ENCODE results near the gene HIGD1C. TPM values are rescaled to one million over a fixed set of nuclear protein-coding genes. Genes with fewer than 3 reads are reported as not detected.

HIGD1C gene
- total RNA-seq, 1 experiment from 2014 or later: not detected

DNA sequence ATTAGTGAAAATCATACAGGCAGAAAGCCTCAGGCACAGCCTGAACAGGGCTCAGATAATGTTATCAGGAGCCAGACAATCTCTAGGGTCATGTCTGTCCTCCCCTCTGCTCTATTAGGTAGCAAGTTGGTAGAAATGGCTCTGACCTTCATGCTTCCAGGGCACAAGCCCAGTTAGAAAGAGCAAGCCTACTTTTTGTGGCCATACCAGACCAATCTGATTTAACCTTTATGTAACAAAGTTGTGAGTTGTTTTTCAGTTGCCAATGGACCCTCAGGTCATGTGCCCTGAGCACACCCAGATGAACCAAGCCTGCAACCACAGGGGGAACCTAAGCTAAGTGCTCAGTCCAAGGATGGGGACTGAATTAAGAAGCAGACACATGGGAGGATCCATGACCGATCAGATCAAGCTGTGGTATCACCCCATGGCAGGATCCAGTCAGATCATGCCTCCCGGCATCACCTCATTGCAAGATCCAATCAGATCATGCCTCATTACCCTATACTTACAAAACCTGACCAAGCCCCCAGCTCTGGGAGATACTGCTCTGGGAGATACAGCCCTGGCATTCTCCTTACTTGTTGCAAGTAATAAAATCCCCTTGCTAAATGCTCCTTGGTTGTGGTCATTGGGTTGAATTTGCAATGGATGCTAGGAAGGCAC, 18.8 kb upstream of the HIGD1C start:
- Mint-ChIP-seq H3K9me3 (no peaks in the 10 kb centered on the region), H3K27ac (peak overlapping the region in 1 of 3 experiments; percentile 50; a peak in 3 of 7 replicates), H3K4me3 (no peak overlapping the region), H3K4me1 (peaks cover 22 to 34% of the 10 kb centered on the region in 2 experiments), H3K27me3 (ENCODE audit: low read depth) (no peaks in the 10 kb centered on the region), H3K36me3 (ENCODE audit: insufficient read depth in 1 of 3, low read depth in 3 of 3) (peaks cover 0 to 9% (median 8%) of the 10 kb centered on the region in 3 experiments; a peak in 4 of 7 replicates)
- Histone ChIP-seq H3K18ac (ENCODE audit: insufficient read length, low read depth, low read length) (no peak overlapping the region), H3K23ac (ENCODE audit: insufficient read length, low read depth, low read length) (no peak overlapping the region), H3K79me1 (ENCODE audit: insufficient read depth, low read depth, low read length, poor library complexity, severe bottlenecking) (no peaks in the 10 kb centered on the region), H3K4me2 (ENCODE audit: insufficient read depth, insufficient read length, low read length) (no peak overlapping the region), H2BK15ac (ENCODE audit: low read depth, low read length) (no peak overlapping the region), H3K79me2 (ENCODE audit: insufficient read depth, low read length) (no peaks in the 10 kb centered on the region), H3K4me1 (ENCODE audit: insufficient read depth, low read length) (peaks cover 6% of the 10 kb centered on the region; the same call in 1 of the 2 replicates), H3T11ph (ENCODE audit: low read length) (no peak overlapping the region), H3K14ac (ENCODE audit: insufficient read depth, low read length) (no peak overlapping the region), H4K91ac (ENCODE audit: insufficient read length, low read depth, low read length) (no peak overlapping the region), H4K20me1 (ENCODE audit: control insufficient read depth, insufficient read depth, insufficient read length) (no peaks in the 10 kb centered on the region), H2BK5ac (ENCODE audit: insufficient read length, low read length) (no peak overlapping the region), H3K27me3 (ENCODE audit: insufficient read depth, low read length) (no peaks in the 10 kb centered on the region), H2BK120ac (ENCODE audit: low read depth, low read length, poor library complexity, severe bottlenecking) (no peak overlapping the region), H3K4ac (ENCODE audit: low read depth, low read length) (no peak overlapping the region), H2BK12ac (ENCODE audit: insufficient read length, low read depth, low read length) (no peak overlapping the region), H2BK20ac (ENCODE audit: low read depth, low read length, poor library complexity, severe bottlenecking) (no peak overlapping the region), H3K27ac (ENCODE audit: insufficient read length, low read depth, low read length) (peak overlapping the region; percentile 44), H4K8ac (replicated peaks; ENCODE audit: insufficient read length, low read depth, low read length) (no peak overlapping the region), H3K9me3 (ENCODE audit: control insufficient read depth, low read depth, low read length) (no peaks in the 10 kb centered on the region), H3K56ac (ENCODE audit: insufficient read length, low read depth, low read length) (no peak overlapping the region), H2AFZ (ENCODE audit: low read length) (no peak overlapping the region), H3K23me2 (ENCODE audit: insufficient read length, low read depth, low read length, poor library complexity, severe bottlenecking) (no peaks in the 10 kb centered on the region), H4K5ac (ENCODE audit: insufficient read length, low read depth, low read length) (no peak overlapping the region), H2AK5ac (ENCODE audit: insufficient read length, low read length) (no peak overlapping the region), H3K9ac (ENCODE audit: extremely low read depth, insufficient read length, low read length) (no peak overlapping the region)
- no peak for DNase-seq
- TF ChIP-seq, protein P1, sequence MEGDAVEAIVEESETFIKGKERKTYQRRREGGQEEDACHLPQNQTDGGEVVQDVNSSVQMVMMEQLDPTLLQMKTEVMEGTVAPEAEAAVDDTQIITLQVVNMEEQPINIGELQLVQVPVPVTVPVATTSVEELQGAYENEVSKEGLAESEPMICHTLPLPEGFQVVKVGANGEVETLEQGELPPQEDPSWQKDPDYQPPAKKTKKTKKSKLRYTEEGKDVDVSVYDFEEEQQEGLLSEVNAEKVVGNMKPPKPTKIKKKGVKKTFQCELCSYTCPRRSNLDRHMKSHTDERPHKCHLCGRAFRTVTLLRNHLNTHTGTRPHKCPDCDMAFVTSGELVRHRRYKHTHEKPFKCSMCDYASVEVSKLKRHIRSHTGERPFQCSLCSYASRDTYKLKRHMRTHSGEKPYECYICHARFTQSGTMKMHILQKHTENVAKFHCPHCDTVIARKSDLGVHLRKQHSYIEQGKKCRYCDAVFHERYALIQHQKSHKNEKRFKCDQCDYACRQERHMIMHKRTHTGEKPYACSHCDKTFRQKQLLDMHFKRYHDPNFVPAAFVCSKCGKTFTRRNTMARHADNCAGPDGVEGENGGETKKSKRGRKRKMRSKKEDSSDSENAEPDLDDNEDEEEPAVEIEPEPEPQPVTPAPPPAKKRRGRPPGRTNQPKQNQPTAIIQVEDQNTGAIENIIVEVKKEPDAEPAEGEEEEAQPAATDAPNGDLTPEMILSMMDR (conservative IDR thresholded peaks at IDR 0.05): no peak
- no CpG with 5 or more reads among the region's 2 CpGs for WGBS (ENCODE audit: extremely low coverage, insufficient read length, low lambda C conversion rate)

Measured in H9 (cell line).